AG08396 (cell line): ENCODE measurements around the gene SEPTIN10.
"Not testable (repeated sequence)": the region's sequence is repeated elsewhere in the genome, so short reads cannot be mapped to it uniquely, and the experiment has no call there.

ENCODE experiments used
- DNase-seq: peaks from one replicate; pipeline ENCODE4 v3.0.0; 2012; ENCODE audit warnings: low spot score, mixed read lengths

The SEPTIN10 gene

DNA sequence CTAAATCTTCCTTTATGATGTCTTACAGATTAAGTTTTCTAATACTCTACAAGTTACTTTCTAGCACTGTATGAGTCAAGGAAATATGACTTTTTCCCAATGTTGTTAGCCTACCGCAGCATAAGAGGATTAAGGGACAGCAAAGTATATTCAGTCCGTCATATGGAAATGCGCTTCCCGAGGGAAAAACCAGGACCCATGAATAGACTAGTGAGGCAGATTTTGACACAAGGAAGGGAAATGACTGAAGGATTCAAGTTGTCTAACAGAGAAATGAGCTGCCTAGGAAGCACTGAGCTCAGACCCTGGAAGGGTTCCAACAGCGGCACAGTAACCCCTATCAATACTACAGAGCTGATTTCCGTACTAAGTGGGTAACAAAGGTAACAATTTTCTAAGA lies 12.0 kb downstream of the SEPTIN10 start:
- no peak for DNase-seq

DNA sequence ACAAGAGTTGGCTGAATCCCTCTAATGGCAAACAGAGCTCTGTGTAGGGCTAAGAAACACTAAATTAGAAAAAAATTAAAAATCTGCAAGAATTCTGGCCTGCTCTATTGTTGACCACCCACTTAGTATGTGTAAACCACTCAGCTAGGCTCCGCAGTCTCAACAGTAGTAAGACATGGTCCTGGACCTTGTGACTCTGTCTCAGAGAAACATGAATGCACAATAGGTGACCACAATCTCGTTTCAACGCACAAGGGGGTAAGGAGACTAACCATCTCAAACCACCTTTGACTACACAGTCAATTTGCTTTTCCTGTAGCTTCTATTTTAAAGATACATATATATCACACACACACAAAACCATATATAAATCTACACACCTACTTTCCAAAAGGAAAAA lies 16.5 kb downstream of the SEPTIN10 start:
- no peak for DNase-seq

DNA sequence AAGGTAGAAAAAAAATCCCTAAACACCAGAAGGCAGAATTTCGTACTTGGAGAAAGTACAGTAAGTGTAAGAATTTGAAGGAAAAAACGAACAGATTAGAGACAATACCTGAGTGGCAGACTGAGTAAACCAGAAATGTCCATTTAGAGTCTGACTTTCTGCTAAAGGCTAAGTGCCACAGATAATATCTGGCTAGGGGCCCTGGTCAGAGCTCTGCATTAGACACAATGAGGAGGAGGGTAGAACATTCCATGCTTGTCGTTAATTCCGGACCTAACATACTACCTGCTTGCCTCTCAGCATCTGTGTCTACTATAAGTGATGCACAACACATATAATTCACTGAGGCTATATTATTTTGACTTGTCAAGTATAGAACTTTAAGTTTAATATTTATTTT lies 18.1 kb downstream of the SEPTIN10 start:
- DNase-seq: no peak

DNA sequence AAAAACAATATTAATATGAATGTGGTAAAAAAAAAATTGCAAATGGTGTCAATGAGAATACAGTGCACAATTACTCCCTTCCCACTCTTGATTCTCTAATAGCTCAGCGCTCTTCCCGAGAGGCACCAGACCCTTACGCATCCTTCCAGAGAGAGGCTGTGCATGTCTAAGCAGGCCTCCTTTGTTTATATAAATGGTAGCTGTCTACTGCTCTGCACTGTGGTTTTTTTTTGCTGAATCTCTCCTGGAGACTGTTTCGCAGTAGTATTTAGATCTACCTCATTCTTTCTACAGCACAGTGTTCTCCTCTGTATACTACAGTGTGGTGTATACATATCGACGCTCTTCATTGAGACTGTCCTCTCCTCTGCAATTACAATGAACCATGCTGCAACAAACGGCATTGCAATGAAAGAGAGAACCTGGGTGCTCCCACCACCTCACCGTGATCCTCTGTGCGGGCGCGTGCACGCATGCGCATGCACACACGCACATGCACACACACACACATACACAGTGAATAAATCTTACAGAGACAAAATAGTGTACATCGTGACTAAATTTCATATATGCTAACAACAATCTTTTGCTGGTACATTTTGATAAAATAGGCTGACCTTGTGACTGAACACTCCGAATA lies 19.4 kb downstream of the SEPTIN10 start:
- DNase-seq: no peak

DNA sequence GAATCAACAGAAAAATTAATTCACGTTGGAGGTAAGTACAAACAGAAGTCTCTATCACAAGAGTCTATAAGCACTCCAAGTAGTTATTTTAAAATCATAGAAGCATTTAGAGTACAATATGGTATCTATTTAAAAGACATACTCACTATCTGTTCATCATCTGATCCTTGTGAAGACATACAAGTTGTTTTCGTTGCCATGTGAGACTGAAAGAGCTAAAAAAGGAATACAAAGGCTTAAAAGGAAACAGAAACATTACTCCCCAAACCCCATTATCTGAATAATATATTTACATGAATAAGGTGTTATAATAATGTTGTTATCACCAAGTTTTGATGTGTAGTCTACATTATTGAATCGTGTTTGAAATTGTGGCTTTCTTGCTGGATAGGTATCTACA lies 20.9 kb downstream of the SEPTIN10 start:
- no peak for DNase-seq

DNA sequence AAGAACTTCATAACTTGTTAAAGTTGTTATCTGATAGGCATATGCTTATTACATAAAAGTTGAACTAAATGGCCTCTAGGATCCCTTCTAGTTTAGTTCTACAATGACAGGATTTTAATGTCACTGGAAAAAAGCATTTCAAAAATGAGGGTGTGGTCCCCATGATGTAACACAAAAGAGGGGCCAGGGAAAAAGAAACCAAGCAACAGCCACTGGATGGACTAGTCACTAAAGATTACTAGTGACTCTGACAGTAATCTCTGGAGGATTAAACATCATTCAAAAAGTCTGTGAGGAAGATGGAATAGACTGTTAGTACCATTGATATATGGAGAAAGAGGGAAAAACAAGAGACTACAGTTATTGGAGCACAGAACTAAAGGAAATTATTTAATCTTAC lies 22.6 kb downstream of the SEPTIN10 start:
- DNase-seq: no peak

DNA sequence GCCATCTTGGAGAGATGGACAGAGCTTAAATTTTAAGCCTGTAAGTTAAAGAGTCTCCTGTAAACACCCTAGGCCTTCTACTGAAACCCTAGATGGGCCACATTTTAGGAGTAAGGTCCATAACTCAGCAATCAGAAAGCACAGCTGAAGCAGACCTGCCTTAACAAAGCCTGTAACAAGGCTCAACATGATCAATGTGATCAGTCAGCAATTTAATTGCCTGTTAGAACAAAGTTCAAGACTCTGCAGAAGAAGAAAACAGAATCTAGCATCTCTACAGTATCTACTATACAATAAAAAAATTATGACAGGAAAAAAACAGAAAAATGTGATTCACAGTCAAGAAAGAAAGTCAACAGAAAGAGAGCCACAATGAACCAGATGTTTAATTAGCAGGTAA lies 27.1 kb downstream of the SEPTIN10 start:
- no peak for DNase-seq

DNA sequence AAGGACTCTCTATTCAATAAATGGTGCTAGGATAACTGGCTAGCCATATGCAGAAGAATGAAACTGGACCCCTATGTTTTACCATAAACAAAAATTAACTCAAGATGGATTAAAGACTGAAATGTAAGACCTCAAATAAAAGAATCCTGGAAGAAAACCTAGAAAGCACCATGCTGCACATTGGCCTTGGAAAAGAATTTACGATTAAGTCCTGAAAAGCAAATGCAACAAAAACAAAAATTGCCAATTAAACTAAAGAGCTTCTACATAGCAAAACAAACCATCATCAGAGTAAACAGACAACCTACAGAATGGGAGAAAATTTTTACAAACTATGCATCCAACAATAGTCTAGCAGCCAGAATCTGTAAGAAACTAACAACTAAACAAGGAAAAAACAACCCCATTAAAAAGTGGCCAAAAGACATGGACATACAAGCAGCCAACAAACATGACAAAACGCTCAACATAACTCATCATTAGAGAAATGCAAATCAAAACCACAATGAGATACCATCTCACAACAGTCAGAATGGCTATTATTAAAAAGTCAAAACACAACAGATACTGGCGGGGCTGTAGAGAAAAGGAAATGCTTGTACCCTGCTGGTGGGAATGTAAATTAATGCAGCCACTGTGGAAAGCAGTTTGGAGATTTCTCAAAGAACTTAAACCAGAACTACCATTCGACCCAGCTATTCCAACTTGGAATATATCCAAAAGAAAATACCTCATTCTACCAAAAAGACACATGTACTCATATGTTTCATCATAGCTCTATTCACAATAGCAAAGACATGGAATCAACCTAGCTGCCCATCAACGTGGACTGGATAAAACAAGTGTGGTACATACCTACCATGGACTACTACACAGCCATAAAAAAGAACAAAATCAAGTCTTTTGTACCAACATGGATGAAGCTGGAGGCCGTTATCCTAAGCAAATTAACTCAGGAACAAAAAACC lies 30.6 kb downstream of the SEPTIN10 start:
- no peak for DNase-seq

DNA sequence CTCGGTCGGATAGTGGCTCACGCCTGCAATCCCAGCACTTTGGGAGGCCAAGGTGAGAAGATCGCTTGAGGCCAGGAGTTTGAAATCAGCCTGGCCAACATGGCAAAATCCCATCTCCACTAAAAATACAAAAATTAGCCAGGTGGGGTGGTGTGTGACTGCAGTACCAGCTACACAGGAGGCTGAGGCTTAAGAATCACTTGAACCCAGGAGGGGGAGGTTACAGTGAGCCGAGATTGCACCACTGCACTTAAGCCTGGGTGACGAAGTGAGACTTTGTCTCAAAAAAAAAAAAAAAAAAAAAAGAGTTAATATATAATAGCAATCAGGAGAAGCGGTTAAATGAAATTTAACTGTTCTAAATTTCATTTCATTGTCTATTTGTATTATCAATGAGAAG lies 36.1 kb downstream of the SEPTIN10 start:
- DNase-seq: not testable (repeated sequence)

DNA sequence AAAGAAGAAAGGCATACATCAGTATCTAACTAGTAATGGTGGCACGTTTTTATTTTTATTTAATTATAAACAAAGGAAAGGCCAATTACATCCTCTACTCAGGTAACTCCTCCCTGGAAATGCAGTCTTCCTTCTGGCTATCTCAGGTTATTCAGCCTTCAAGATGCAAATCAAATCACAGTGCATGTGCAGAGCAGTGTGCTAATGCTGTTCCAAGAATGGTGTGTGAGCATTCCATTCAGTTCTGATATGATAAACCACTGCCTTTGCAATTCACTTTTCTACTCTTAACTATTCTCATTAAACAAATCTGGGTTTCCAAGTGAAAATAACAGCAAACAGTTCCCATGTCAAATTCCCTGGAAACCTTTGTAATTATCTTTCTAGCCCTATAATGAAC lies 38.4 kb downstream of the SEPTIN10 start:
- no peak for DNase-seq

DNA sequence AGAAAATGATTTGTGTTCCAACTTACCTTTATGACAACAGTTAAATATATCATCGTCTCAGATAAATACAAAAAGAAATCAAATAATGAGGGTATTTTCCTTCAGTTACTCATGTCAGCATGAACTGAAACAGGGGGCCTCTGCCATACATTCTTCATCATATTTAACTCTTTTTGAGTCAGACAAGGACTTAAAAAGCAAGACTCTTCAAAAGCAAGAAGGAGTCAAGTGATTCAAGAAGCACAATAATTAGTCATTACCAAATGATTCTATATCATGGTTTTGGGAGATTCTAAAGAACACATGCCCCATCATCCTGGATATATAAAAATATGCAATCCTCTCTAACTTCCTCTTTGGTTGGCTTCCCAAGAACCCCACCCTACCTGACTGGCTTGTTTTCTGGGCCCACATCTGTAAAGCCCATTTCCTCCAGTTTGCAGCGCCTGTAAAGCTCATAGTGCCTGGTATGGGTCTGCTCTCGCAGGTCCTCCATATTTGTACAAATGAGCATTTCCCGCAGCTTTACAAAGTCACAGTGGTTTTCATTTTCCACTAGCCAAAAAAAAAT lies 49.7 kb downstream of the SEPTIN10 start:
- DNase-seq: no peak

DNA sequence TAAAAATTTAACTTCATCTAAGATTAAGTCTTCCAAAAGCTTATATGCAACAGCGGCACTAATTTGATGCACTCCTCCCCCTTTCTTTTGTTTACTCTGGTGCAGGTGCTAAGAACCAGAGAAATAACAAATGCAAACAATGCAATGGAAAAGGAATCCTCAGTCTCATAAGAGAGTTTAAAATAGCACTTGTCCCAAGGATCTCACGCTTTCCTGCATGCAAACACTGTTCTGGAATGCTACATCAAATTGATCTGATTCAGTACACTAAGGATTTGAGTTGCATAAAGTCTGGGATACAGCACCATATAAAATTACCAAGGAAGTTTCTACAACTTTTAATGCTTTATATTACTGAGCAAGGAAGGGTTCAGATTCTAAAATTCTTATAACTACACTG lies 50.5 kb downstream of the SEPTIN10 start:
- DNase-seq: no peak

DNA sequence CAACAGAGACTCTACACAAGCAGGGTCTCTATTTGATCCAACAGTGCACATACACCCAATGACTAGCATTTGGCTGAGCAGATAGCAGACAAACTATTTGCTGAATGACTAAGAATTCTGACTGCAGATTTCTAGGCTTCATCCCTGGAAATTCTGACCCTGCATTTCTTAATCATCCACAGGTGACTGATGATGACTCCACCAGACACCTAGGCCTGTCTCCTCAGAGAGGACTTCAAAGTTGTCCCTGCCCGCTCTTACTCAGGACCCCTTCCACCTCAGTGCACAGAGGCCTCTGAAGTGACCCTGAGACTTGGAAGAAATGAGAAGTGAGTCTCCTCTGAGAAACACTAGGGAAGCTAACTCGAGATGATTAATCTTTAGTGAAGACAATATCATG lies 51.3 kb downstream of the SEPTIN10 start:
- no peak for DNase-seq

DNA sequence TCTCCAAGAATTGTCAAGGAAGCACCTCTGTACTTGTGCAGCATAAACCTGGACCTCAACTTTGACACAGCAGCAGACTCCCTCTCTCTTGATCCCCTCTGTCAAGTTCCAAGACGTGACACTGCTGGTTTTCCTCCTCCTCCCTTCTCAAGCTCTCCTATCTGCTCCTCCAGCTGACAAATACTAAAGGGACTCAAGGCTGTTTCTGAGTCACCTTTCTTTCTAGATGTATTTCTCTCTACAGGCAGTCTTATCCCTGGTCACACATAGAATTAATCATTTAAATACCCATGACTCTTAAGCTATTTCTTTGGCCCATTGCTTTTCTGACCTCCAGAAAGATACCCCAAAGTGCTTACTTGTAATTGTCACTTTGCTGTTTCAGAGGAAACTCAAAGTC lies 53.5 kb downstream of the SEPTIN10 start:
- no peak for DNase-seq

DNA sequence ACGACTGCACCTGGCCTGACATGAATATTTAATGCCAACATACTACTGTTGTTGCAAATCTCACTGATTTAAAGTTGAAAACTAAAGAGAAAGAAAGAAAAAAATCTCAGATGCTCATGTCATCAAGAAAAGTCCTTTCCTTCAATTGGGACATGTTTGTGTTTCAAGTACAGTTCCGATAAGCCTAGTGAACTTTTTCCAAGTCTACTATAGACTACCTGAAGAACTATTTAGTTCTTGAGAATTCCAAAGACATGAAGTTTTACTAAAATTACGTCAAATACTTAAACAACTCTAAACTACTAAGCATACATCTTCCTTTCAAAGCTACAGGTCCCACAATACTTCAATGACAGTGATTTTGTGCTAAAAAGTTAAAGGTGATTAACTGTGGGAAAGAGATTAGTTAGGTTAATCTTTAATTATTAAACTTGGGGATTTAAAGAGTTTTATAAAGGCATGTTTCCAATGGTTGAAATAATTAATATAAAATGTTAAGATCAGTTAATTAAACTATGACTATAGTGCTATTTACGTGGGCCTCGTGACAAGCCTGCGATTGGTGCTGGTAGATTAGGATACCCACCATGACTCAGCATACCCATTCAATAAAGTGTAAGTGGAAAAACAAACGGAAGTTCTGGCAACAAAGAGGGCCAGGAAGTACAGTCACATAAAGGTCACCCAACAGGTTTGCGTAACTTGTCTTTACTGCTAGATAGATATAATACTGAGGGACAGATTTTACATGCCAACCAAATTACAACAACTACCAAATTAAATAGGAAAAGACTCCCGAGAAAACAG lies 55.5 kb downstream of the SEPTIN10 start:
- peak; percentile 24 for DNase-seq

DNA sequence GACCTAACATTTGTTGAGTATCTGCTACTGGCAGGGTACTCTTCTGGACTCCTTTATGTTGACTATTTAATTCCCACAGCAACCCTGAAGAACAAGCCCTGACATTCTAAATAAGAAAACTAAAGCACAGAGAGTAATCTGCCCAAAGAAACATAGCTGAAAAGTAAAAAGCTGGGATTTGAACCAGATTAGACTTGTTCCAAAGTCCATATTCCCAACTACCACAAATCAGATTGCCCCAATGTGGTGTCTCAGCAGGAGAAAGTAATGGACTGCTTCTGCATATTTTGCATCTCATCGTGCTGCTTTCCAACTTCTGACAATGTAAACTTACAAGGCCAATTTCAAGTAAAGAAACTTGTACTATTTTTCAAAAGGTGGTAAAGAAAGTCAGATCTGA lies 56.5 kb downstream of the SEPTIN10 start:
- no peak for DNase-seq

DNA sequence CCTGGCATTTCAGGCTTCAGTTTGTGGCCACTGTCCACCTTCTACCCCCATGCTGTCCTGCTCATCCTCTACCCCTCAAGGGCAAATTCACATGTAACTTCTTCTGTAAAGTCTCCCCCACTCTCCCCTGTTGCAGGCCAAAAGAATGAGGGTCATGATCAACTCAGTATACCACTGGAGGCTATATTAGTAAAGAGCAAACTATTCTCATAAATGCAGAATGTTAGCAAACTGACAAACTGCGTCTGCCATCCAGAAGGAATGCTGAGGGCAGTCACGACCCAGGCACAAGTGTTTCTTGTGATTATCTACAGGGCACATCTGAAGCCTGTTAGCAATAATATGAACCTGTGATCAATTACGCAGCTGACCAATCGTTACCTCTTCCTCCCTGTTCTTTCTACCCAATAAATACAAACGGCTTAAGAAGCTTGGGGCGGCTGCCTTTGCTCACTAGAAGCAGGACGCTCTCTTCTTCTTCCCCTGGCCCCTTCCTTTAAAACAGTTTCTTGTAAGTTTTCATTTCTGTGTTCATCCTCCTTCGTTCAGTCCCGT lies 58.3 kb downstream of the SEPTIN10 start:
- no peak for DNase-seq

DNA sequence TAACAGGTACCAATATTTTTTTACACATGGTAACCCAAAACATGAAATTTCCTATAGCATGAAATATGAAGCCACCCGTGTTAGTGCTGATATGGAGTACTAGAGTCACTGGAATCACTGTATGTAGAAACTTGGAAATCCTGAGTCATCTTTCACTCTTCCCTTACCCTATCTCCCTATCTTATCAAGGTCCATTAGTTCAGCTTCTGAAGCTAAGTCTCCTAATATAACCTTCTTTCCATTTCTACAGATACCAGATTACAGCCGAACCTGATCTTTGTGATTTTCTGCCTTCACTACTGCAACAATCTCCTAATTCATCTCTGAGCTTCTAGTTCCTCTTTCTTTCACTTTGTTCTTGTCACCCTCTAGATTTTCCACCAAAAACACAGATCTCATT lies 59.0 kb downstream of the SEPTIN10 start:
- DNase-seq: no peak

DNA sequence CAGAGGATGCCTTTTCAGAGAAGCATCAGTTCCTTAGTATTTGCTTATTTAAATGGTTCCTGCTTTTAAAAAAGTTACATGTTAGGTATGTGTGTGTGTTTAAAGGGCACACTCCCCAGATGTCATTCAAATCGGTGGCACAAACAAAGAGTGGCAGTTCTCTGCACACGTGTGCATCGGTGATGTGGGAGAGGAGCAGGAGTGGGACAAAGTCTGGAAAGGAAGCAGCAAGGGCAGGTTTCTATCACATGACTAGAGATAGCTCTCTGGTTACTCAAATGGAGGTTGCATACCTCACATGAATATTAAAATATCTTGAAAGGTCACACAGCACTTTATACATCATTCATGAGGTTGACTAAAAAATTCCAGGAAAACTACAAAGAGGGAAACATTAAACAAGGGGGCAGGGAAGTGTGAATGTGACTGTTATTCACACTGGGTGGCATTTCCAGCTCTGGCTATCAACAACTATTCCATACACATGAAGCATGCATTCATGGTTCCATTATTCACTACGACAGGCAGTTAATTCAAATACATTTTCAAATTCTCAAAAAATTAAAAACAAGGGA lies 64.7 kb downstream of the SEPTIN10 start:
- DNase-seq: no peak

DNA sequence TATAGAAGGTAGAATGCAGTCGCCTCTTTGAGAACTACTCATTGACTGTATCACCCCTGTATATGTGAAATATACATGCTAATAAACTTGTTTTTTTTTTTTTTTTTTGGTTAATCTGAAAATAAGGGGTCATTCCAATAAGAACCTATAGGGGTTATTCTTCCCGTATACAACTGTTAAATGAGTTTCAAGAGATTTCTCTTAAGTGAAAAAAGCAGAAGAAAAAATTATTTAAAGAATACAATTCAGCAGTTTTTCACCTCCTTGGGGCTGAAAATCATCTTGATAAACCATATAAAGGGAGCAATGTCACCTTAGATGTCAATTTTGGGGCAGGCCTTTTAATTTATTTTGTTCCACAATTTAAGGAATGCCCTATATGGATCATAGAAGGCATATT lies 66.5 kb downstream of the SEPTIN10 start:
- no peak for DNase-seq

DNA sequence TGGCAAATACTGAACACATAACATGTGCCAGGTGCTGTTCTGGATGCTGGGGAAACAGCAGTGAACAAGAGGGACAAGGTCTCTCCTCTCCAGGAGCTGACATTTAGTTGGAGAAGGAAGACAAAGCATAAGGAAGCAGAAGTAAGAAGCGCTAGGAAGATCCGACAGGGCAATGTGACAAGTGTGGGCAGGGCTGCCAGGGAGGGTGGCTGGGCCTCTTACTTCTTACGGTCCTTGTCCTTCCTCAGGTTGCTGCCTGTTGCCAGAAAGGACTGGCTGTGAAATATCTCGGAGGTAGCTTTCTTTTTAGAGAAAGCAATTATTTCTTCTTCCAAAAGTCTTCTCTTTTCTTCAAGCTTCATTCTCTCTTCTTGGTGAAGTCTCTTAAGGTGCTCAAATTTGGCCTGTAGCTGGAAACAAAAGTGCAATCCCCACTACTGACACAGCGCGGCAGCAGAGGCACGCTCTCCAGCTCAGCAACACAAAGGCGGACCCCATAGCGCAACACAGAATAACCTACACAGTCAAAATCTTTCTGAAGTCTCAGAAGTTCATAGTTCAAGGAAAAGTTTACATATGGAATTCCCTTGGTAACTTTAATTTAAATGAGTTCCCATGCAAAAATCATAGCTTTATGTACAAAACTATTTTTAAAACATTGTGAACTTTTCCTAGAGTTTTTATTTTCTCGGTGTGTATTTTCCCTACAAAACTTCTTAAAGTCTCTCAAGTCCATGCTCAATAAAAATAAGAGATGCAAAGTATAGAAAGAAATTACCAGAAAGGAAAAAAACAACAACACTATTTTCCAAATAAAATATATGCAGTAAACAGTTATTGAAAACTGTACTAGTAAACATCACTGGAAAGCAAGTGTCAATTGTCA lies 67.7 kb downstream of the SEPTIN10 start:
- DNase-seq: peak; percentile 63
